D721Med (cell line): ENCODE measurements around the gene GPR180.

Experiments
- DNase-seq: peaks from one replicate; pipeline ENCODE4 v3.0.0; 2011; ENCODE audit warnings: low spot score; ENCODE audit not compliant: insufficient read length
- FAIRE-seq: peaks from 2 replicates; lab custom pipeline; 2011; peaks lifted over from hg19 to GRCh38; lab: Jason Lieb, UNC
- TF ChIP-seq, protein P1 (sequence below): IDR thresholded peaks from 2 replicates; pipeline ENCODE4 v1.5.1; 2012; ENCODE audit warnings: mild to moderate bottlenecking, control low read depth; ENCODE audit not compliant: insufficient read depth; ENCODE audit errors: missing control alignments

GPR180 gene

DNA sequence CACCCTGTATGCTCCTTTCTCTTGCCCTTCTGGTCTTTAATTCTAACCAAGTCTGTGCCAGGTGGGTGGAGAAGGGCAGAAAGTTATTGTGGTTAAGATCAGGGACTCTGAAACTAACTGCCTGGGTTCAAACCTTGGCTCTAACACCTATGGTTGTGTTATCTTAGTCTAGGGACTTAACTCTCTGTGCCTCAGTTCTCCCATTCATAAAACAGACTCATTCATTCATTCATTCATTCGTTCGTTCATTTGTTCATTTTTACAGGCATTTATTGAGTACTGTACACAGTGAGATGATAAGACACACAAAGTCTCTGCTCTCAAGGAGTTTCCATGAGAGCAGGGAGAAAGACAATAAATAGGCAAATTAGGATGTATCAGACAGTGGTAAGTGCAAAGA is 80.6 kb downstream of the GPR180 start:
- FAIRE-seq (no peak), DNase-seq (no peak)
- TF ChIP-seq, protein P1, sequence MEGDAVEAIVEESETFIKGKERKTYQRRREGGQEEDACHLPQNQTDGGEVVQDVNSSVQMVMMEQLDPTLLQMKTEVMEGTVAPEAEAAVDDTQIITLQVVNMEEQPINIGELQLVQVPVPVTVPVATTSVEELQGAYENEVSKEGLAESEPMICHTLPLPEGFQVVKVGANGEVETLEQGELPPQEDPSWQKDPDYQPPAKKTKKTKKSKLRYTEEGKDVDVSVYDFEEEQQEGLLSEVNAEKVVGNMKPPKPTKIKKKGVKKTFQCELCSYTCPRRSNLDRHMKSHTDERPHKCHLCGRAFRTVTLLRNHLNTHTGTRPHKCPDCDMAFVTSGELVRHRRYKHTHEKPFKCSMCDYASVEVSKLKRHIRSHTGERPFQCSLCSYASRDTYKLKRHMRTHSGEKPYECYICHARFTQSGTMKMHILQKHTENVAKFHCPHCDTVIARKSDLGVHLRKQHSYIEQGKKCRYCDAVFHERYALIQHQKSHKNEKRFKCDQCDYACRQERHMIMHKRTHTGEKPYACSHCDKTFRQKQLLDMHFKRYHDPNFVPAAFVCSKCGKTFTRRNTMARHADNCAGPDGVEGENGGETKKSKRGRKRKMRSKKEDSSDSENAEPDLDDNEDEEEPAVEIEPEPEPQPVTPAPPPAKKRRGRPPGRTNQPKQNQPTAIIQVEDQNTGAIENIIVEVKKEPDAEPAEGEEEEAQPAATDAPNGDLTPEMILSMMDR = no peak

DNA sequence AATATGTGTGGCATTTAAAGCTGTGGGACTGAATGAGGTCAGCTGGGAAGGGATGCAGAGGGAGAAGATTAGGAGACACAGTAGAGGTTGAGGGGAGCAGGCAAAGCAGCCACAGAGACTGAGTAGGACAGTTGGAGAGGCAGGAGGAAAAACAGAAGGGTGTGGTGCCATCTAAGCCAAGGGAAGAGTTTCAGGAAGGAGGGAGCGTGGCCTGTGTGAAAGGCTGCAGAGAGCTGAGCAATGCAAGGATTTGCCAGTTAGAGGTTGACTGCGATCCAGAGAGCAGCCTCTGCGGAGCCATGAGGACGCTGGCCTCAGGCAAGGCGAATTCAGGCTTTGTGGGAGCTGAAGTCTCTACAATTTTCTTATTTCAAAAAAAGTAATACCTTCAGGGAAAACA is 81.8 kb downstream of the GPR180 start:
- no peak for DNase-seq
- FAIRE-seq = no peak
- TF ChIP-seq, protein P1 = no peak
